H1 (cell line): Measurements from ENCODE around the gene MREG. TPM values are rescaled to one million over a fixed set of nuclear protein-coding genes. Genes with fewer than 3 reads are reported as not detected.
A peak's percentile ranks its signal among the peaks of the same experiment; 100 is the strongest.

Experiments used
- CTCF ChIA-PET: fragments of 300-600 bp; sonication (Branson Sonifier 250); formaldehyde crosslinking; loops from one replicate; lab custom pipeline; 2021; ENCODE audit not compliant: partially characterized antibody; lab: Charles Lee
- POLR2A ChIA-PET: fragments of 300-600 bp; sonication (Branson Sonifier 250); formaldehyde crosslinking; loops from one replicate; lab custom pipeline; 2021; ENCODE audit warnings: inconsistent platforms; ENCODE audit not compliant: partially characterized antibody; lab: Charles Lee
- DNase-seq, 2 experiments: peaks; one replicate each; pipeline versions ENCODE4 v3.0.0 to v3.0.0-alpha.2; 2010 to 2022; ENCODE audit warnings: low spot score in 2 of 2, low read depth in 1 of 2, mixed read lengths in 1 of 2
- FAIRE-seq: peaks from 2 replicates; lab custom pipeline; 2011; peaks lifted over from hg19 to GRCh38; lab: Jason Lieb, UNC
- H2AFZ ChIP-seq: 2 replicates; pipeline ENCODE4 v1.8.1; 2012; ENCODE audit warnings: low read length, inconsistent platforms
- H2AK5ac ChIP-seq: 2 replicates; pipeline ENCODE4 v1.6.1; 2013; ENCODE audit warnings: low read depth, low read length
- H2BK120ac ChIP-seq: replicated peaks from 2 replicates; pipeline ENCODE3; 2013; ENCODE audit warnings: low read depth, low read length, inconsistent platforms
- H2BK12ac ChIP-seq: 2 replicates; pipeline ENCODE4 v1.6.1; 2013; ENCODE audit warnings: low read depth, low read length
- H2BK15ac ChIP-seq: 2 replicates; pipeline ENCODE4 v1.6.1; 2013; ENCODE audit warnings: low read length
- H2BK20ac ChIP-seq: 2 replicates; pipeline ENCODE4 v1.6.1; 2013; ENCODE audit warnings: low read length
- H2BK5ac ChIP-seq: 2 replicates; pipeline ENCODE4 v1.6.1; 2013; ENCODE audit warnings: low read depth, low read length
- H3K14ac ChIP-seq: 2 replicates; pipeline ENCODE4 v1.6.1; 2013; ENCODE audit warnings: inconsistent platforms; ENCODE audit not compliant: insufficient read length
- H3K18ac ChIP-seq: 2 replicates; pipeline ENCODE4 v1.6.1; 2013; ENCODE audit warnings: low read length; ENCODE audit errors: extremely low read depth
- H3K23ac ChIP-seq: 2 replicates; pipeline ENCODE4 v1.6.1; 2013; ENCODE audit warnings: inconsistent platforms; ENCODE audit not compliant: insufficient read length
- H3K23me2 ChIP-seq: 2 replicates; pipeline ENCODE4 v1.6.1; 2013; ENCODE audit warnings: low read depth, low read length
- H3K27ac ChIP-seq: 2 replicates; pipeline ENCODE4 v1.6.1; 2011; ENCODE audit warnings: low read depth, low read length, inconsistent platforms
- H3K27me3 ChIP-seq, 4 experiments: replicated peaks in 1 of 4; 1 replicate in 1 of 4; 2 replicates in 3 of 4; pipeline versions ENCODE4 v1.6.1 to v1.8.1; 2011 to 2013; ENCODE audit warnings: low read length in 3 of 4, mild to moderate bottlenecking in 3 of 4, inconsistent platforms in 2 of 4, mixed read lengths in 2 of 4, moderate library complexity in 1 of 4; ENCODE audit not compliant: control insufficient read depth in 3 of 4, insufficient read depth in 3 of 4; ENCODE audit errors: extremely low read depth in 1 of 4
- H3K36me3 ChIP-seq, 4 experiments: 2 replicates each; pipeline versions ENCODE4 v1.6.1 to v1.8.1; 2011 to 2013; ENCODE audit warnings: mild to moderate bottlenecking in 4 of 4, low read length in 3 of 4, moderate library complexity in 2 of 4, control low read depth in 1 of 4, inconsistent platforms in 1 of 4; ENCODE audit not compliant: insufficient read depth in 4 of 4, control insufficient read depth in 2 of 4
- H3K4ac ChIP-seq: replicated peaks from 2 replicates; pipeline ENCODE3; 2013; ENCODE audit warnings: low read length, low read depth, mixed read lengths, inconsistent platforms; ENCODE audit not compliant: insufficient read length
- H3K4me1 ChIP-seq, 4 experiments: replicated peaks in 1 of 4; 1 replicate in 1 of 4; 2 replicates in 3 of 4; pipeline versions ENCODE4 v1.6.1 to v1.8.1; 2011 to 2013; ENCODE audit warnings: low read length in 3 of 4, inconsistent platforms in 2 of 4, mixed read lengths in 1 of 4; ENCODE audit not compliant: insufficient read depth in 4 of 4, control insufficient read depth in 3 of 4
- H3K4me2 ChIP-seq, 2 experiments: 2 replicates each; pipeline versions ENCODE4 v1.6.1 to v1.8.1; 2011 to 2013; ENCODE audit warnings: low read depth in 2 of 2, low read length in 2 of 2, control low read depth in 1 of 2, inconsistent platforms in 1 of 2, mild to moderate bottlenecking in 1 of 2; ENCODE audit not compliant: insufficient read depth in 1 of 2
- H3K4me3 ChIP-seq, 4 experiments: fragments of 200-600, 300-600 bp in 1 of 4; sonication (generic), shearing (Covaris generic), sonication (Bioruptor Twin) in 1 of 4; 2 replicates each; pipeline versions ENCODE4 v1.5.1 to v1.8.1; 2011 to 2016; ENCODE audit warnings: low read length in 4 of 4, low read depth in 3 of 4, control low read depth in 2 of 4, inconsistent platforms in 2 of 4, mild to moderate bottlenecking in 2 of 4, mixed read lengths in 1 of 4, moderate library complexity in 1 of 4; ENCODE audit not compliant: insufficient read depth in 2 of 4; ENCODE audit errors: extremely low read depth in 1 of 4
- H3K56ac ChIP-seq: replicated peaks from 2 replicates; pipeline ENCODE3; 2013; ENCODE audit warnings: low read depth, mild to moderate bottlenecking, mixed read lengths, low read length, inconsistent platforms; ENCODE audit not compliant: insufficient read length
- H3K79me1 ChIP-seq: 2 replicates; pipeline ENCODE4 v1.6.1; 2013; ENCODE audit warnings: low read depth, low read length, control low read depth
- H3K79me2 ChIP-seq, 2 experiments: 2 replicates each; pipeline versions ENCODE4 v1.6.1 to v1.8.1; 2012 to 2013; ENCODE audit warnings: low read length in 2 of 2, mild to moderate bottlenecking in 2 of 2, inconsistent platforms in 1 of 2; ENCODE audit not compliant: insufficient read depth in 2 of 2, control insufficient read depth in 1 of 2
- H3K9ac ChIP-seq, 4 experiments: replicated peaks in 1 of 4; 1 replicate in 1 of 4; 2 replicates in 3 of 4; pipeline versions ENCODE4 v1.6.1 to v1.8.1; 2011 to 2013; ENCODE audit warnings: low read depth in 3 of 4, low read length in 3 of 4, control low read depth in 2 of 4, mild to moderate bottlenecking in 2 of 4, moderate library complexity in 2 of 4, inconsistent platforms in 1 of 4; ENCODE audit errors: extremely low read depth in 1 of 4
- H3K9me3 ChIP-seq, 2 experiments: 2 replicates each; pipeline versions ENCODE4 v1.6.1 to v1.8.1; 2012 to 2013; ENCODE audit warnings: mild to moderate bottlenecking in 2 of 2, moderate library complexity in 2 of 2, control low read depth in 1 of 2, inconsistent platforms in 1 of 2, low read depth in 1 of 2, low read length in 1 of 2, mixed read lengths in 1 of 2; ENCODE audit not compliant: insufficient read depth in 2 of 2
- H4K20me1 ChIP-seq, 2 experiments: replicated peaks in 1 of 2; 2 replicates each; pipeline versions ENCODE3 to v1.8.1; 2011 to 2013; ENCODE audit warnings: inconsistent platforms in 2 of 2, low read length in 2 of 2, mild to moderate bottlenecking in 1 of 2; ENCODE audit not compliant: insufficient read depth in 2 of 2, control insufficient read depth in 1 of 2
- H4K5ac ChIP-seq: 2 replicates; pipeline ENCODE4 v1.6.1; 2013; ENCODE audit warnings: low read length, low read depth, mixed read lengths, inconsistent platforms; ENCODE audit not compliant: insufficient read length
- H4K8ac ChIP-seq: 2 replicates; pipeline ENCODE4 v1.8.0; 2013; ENCODE audit warnings: mild to moderate bottlenecking, moderate library complexity, low read length, inconsistent platforms; ENCODE audit not compliant: insufficient read depth; ENCODE audit errors: extremely low read depth
- H4K91ac ChIP-seq: replicated peaks from 2 replicates; pipeline ENCODE3; 2013; ENCODE audit warnings: low read length, mixed read lengths, inconsistent platforms; ENCODE audit not compliant: insufficient read length
- HDAC2 ChIP-seq, 2 experiments: fragments of 300-600 bp in 1 of 2; sonication (generic) in 1 of 2; IDR thresholded peaks; 2 replicates each; pipeline ENCODE4 v1.6.1; 2011 to 2012; ENCODE audit warnings: low read depth in 2 of 2, low read length in 2 of 2, mild to moderate bottlenecking in 2 of 2, moderate library complexity in 2 of 2, borderline replicate concordance in 1 of 2, inconsistent platforms in 1 of 2
- KDM1A ChIP-seq: fragments of 200-600, 300-600 bp; sonication (generic); IDR thresholded peaks from 2 replicates; pipeline ENCODE4 v1.7.1; 2016; ENCODE audit warnings: mild to moderate bottlenecking, low read length, borderline replicate concordance
- SIN3A ChIP-seq, 2 experiments: IDR thresholded peaks in 1 of 2; conservative IDR thresholded peaks in 1 of 2; 2 replicates each; pipeline ENCODE4 v1.6.1; 2011 to 2012; ENCODE audit warnings: low read length in 2 of 2, improper control_type of control experiment in 1 of 2, low read depth in 1 of 2, mild to moderate bottlenecking in 1 of 2
- WGBS, 2 experiments: shearing (Covaris generic) in 1 of 2; methylation state at CpG; one replicate each; pipeline versions ENCODE4 v1.1.6 to v1.1.7; 2013 to 2015; ENCODE audit warnings: low lambda C conversion rate in 2 of 2, mixed read lengths in 2 of 2, inconsistent platforms in 1 of 2, low coverage in 1 of 2, missing lambda C conversion rate in 1 of 2; ENCODE audit not compliant: insufficient replicate concordance in 2 of 2, insufficient coverage in 1 of 2, insufficient read length in 1 of 2; ENCODE audit errors: extremely low coverage in 1 of 2, missing lambda C conversion rate in 1 of 2; 5-methylcytosine and 5-hydroxymethylcytosine counted together
- polyA plus RNA-seq, 7 experiments: library from polyadenylated mRNA; depleted of rRNA in 3 of 7; stranded (reverse) in 5 of 7; unstranded in 2 of 7; fragments of >200 nt in 5 of 7; fragments of 200-250 nt in 2 of 7; gene quantifications; 1 replicate in 5 of 7; 2 replicates in 1 of 7; 4 replicates in 1 of 7; pipeline versions ENCODE4 v1.2.1 to v1.2.3, GENCODE V29; 2011 to 2013; ENCODE audit warnings: missing spikeins in 2 of 7, mixed read lengths in 2 of 7
- total RNA-seq: library from RNA; stranded (reverse); fragmentation: NEBNext Ultra II Directional; extraction: Animal tissue kit (Norgen Biotek cat#: 25700); gene quantifications from 2 replicates; pipeline ENCODE4 v1.2.1, GENCODE V29; 2021

The MREG gene
- total and polyA plus RNA-seq, 2 of the 8 experiments (the other 6 are each of a cell fraction or from before 2014, with no cell fraction given), result 7.5 to 31.9 TPM

GRCh38 chr2:216003876-216004696, 9.3 kb downstream of the MREG start:
- Histone ChIP-seq H3K56ac (no peak overlapping the region), H3K9me3 (no peaks in the 10 kb centered on the region), H3K27ac (no peak overlapping the region), H2BK12ac (no peak overlapping the region), H4K20me1 (peaks cover 0 to 5% of the 10 kb centered on the region in 2 experiments), H2AK5ac (no peak overlapping the region), H2BK120ac (no peak overlapping the region), H3K36me3 (no peaks in the 10 kb centered on the region), H3K79me2 (peaks cover 0 to 76% of the 10 kb centered on the region in 2 experiments; a peak in 2 of 4 replicates), H4K8ac (no peak overlapping the region), H3K79me1 (peaks cover 10% of the 10 kb centered on the region), H2BK15ac (0 out of 2 replicates have a peak overlapping the region, but pooled peaks have one; percentile 49), H3K4ac (no peak overlapping the region), H3K23me2 (no peaks in the 10 kb centered on the region), H4K5ac (no peak overlapping the region), H3K18ac (no peak overlapping the region), H3K4me1 (peaks cover 7 to 29% (median 14%) of the 10 kb centered on the region in 4 experiments), H4K91ac (no peak overlapping the region), H3K4me3 (no peak overlapping the region), H3K23ac (no peak overlapping the region), H3K27me3 (no peaks in the 10 kb centered on the region), H3K9ac (no peak overlapping the region; a peak in 1 of 7 replicates), H2BK20ac (no peak overlapping the region), H2AFZ (no peak overlapping the region), H3K4me2 (no peak overlapping the region), H3K14ac (no peak overlapping the region), H2BK5ac (no peak overlapping the region; the same call in 1 of the 2 replicates)
- FAIRE-seq (no peak), DNase-seq (no peak)
- 80% methylated on average over 6 of the region's 6 CpGs; no CpG with 5 or more reads in 1 of the 2 experiments for WGBS, 2 experiments
- CTCF ChIA-PET, result interaction anchor here (1.2 kb wide), 1 partner anchor 54 kb away, joined by 6 read pairs; no protein-coding TSS in a partner anchor
- POLR2A ChIA-PET, result interaction anchor here (1.3 kb wide), 1 partner anchor 9 kb away, joined by 5 read pairs; the partner anchor contains the start of gene MREG
- TF ChIP-seq SIN3A (conservative IDR thresholded peaks at IDR 0.05 in 1 of 2, IDR thresholded peaks at IDR 0.05 in 1 of 2; ENCODE audit: low read depth in 1 of 2, low read length in 2 of 2) (no peak), KDM1A (peak; percentile 70; the same call in 1 of the 2 replicates), HDAC2 (IDR thresholded peaks at IDR 0.05; ENCODE audit: borderline replicate concordance in 1 of 2, low read depth in 2 of 2, low read length in 2 of 2) (peak in 1 of 2 experiments; percentile 54; a peak in 1 of 4 replicates)
